VCaP (cell line): ENCODE results near the gene NUTM1.
"Not testable (repeated sequence)": the region's sequence is repeated elsewhere in the genome, so short reads cannot be mapped to it uniquely, and the experiment has no call there.

ENCODE experiments used
- H3K27ac ChIP-seq: fragments of 450-650 bp; 2 replicates; pipeline ENCODE4 v1.5.1; 2017
- TF ChIP-seq, protein P1 (sequence below): fragments of 450-650 bp; conservative IDR thresholded peaks from 2 replicates; pipeline ENCODE4 v1.5.1; 2017; ENCODE audit warnings: mild to moderate bottlenecking, moderate library complexity

Gene NUTM1

DNA sequence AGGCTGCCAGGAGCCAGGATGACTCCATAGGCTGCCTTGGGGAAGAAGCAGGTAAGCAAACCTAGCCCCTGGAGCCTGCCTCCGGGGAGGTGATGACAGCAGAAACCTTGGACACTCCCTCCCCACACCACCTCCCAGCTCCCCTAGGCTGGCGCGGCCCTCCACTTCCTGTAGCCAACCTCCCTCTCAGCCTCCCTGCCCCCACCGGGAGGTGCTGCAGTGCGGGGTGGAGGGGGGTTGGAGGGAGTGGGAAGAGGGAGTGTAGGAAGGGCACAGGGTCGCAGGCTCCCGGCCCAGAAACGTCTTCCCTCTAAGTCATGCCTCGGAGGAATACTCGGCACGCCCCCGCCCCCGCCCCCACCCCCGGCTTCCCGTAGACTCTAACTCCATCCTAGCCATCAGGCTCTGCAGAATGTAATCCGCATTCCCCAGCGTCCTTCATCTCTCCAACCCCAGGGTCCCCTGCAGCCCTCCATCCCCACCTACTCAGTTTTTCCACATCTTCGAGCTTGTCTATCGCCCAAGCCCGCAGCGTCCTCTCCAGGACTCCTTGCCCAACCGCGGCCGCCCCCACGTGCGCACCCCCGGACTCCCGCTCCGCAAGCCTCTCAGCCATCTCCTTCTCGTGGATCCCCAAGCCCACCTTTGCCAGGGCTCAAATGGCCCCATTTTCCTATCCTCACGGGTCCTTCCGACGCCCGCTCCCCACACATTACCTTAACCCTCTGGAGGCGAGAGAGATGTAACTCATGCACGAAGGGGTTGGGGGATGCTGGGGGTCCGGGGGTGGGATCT, 23.4 kb downstream of the NUTM1 start:
- H3K27ac ChIP-seq = peak overlapping the region; percentile 92
- TF ChIP-seq, protein P1, sequence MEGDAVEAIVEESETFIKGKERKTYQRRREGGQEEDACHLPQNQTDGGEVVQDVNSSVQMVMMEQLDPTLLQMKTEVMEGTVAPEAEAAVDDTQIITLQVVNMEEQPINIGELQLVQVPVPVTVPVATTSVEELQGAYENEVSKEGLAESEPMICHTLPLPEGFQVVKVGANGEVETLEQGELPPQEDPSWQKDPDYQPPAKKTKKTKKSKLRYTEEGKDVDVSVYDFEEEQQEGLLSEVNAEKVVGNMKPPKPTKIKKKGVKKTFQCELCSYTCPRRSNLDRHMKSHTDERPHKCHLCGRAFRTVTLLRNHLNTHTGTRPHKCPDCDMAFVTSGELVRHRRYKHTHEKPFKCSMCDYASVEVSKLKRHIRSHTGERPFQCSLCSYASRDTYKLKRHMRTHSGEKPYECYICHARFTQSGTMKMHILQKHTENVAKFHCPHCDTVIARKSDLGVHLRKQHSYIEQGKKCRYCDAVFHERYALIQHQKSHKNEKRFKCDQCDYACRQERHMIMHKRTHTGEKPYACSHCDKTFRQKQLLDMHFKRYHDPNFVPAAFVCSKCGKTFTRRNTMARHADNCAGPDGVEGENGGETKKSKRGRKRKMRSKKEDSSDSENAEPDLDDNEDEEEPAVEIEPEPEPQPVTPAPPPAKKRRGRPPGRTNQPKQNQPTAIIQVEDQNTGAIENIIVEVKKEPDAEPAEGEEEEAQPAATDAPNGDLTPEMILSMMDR = no peak

DNA sequence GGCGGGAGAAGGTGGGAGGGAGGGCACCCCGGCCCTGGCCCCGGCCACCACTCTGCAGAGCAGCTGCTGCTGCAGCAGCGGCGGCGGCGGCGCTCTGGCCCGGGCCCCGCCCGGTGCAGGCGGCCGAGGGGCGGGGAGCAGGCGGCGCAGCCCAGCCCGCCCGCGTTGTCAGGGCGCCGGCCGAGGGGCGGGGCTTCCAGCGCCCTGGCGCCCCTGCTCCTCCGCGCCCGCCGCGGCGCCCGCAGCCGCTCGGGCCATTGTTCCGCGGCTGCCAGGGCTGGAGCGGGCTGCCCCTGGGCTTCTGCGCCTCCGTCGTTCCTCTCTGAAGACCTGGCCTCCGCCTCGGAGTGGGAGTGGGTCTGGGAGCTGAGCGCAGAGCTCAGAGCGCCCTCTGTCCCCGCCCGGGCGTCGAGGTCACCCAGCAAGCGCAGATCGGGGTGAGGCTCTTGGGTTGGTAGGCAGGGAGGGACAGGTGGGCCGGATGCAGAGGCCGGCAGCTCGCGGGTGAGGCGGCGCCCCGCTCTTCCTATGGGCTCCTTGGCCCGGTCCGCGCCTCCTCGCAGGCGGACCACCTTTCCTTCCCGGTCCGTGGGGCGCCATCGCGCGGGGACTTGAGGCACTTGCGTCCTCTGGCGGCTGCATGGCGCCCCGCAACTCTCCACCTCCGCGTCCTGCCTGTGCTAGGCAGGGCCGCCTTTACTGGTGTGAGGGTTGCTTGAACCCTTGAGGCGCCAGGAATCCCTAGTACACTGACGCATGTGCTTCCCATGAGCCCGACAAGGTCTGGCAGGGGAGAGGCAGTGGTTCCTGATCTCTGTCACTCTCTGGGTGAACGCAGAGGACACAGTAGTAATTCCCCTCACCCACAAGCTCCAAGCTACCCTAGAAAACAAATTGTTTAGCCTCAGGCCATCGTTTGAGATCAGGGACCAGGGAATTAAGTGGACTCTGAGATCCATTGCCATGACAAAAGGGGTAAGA, 24.3 kb downstream of the NUTM1 start, which contains the start of gene LPCAT4:
TSS of gene LPCAT4 (minus strand) at position 96 of the 981 bp plus-strand sequence. CDS start 96 bp downstream, outside the sequence.
- H3K27ac ChIP-seq = peak within 1 kb of the TSS; percentile 92
- TF ChIP-seq, protein P1 = peak; percentile 96

DNA sequence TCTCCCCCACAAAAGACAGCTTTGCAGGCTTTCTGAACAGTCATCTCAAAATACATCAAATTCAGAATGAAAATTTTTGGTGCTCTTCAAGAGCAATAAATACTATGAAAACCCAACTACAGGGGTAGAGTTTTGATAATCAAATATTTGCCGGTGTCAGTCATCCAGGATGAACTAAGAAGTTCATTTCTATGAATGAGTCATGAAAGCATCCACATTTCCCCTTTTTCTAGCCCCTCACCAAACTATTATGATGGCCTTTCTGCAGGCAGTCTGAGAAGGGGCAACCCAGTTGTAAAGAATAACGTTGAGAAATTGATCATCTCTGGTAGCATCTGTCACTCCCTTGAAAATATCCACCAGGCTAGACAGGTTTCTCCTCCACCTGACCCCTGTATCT, 27.0 kb downstream of the NUTM1 start:
- TF ChIP-seq, protein P1 = no peak
- no peak overlapping the region for H3K27ac ChIP-seq

DNA sequence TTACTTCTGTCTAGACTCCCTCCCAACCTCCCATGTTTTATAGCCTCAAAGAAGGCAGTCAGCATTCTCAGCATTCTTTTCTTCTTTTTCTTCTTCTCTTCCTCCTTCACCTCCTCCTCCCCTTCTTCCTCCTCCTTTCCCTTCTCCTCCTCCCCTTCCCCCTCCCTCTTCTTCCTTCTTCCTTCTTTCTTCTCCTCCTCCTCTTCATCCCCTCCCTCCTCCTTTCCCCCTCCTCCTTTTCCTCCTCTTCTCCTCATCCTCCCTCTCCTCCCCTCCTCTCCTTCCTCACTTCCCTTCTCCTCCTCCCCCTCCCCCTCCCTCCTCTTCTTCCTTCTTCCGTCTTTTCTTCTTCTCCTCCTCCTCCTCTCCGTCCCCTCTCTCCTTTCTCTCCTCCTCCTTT, 27.5 kb downstream of the NUTM1 start:
- TF ChIP-seq, protein P1 = no peak
- H3K27ac ChIP-seq = no peak overlapping the region

DNA sequence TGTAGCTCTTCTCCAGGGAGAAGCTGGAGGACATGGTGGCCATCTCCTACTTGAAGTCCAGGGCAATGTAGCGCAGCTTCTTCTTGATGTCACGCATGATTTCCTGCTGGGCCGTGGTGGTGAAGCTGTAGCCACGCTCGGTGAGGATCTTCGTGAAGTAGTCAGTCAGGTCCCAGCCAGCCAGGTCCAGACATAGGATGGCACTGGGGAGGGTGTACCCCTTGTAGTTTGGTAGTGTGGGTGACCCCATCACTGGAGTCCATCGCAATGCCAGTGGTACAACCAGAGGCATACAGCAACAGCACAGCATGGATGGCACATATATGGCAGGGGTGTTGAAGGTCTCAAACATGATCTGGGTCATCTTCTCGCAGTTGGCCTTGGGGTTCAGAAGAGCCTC, 30.8 kb downstream of the NUTM1 start:
- H3K27ac ChIP-seq = no peak overlapping the region
- TF ChIP-seq, protein P1 = no peak

DNA sequence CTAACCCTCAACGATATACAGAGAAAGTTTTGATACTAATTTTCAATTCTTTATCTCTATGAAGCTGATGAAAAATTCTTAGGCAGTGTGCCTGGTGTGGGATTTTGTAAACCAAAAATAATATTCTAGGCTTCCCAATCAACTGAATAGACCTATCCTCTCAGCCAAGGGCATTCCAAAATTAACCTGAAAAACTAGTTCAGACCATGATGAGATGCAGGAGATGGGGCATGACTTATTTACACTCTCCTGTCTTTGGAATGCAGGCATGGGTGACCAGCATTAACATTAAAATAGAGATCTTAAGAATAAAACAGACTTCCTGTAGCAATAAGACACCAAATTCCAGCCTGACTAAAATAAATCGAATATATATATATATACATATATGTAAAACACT, 31.7 kb downstream of the NUTM1 start:
- H3K27ac ChIP-seq = no peak overlapping the region
- TF ChIP-seq, protein P1 = no peak

DNA sequence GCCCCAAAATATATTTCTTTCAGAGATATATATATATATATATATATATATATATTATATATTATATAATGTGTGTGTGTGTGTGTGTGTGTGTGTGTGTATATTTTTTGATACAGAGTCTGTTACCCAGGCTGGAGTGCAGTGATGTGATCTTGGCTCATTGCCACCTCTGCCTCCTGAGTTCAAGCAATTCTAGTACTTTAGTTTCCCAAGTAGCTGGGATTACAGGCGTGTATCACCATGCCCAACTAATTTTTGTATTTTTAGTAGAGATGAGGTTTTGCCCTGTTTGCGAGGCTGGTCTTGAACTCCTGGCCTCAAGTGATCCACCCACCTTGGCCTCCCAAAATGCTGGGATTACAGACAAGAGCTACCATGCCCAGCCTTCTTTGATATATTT, 32.4 kb downstream of the NUTM1 start:
- not testable (repeated sequence) for H3K27ac ChIP-seq
